HUES64 (cell line): ENCODE measurements around the gene MFAP5.

Source experiments
- H3K27ac ChIP-seq: 2 replicates; pipeline ENCODE4 v1.7.0; 2013; ENCODE audit warnings: low read depth, low read length, inconsistent platforms
- H3K27me3 ChIP-seq: 2 replicates; pipeline ENCODE4 v1.6.1; 2013; ENCODE audit warnings: mild to moderate bottlenecking, low read length; ENCODE audit not compliant: insufficient read depth
- H3K36me3 ChIP-seq: 2 replicates; pipeline ENCODE4 v1.6.1; 2013; ENCODE audit warnings: mild to moderate bottlenecking, low read length; ENCODE audit not compliant: insufficient read depth
- H3K4me1 ChIP-seq: 2 replicates; pipeline ENCODE4 v1.6.1; 2013; ENCODE audit warnings: mild to moderate bottlenecking, low read length, moderate library complexity; ENCODE audit not compliant: insufficient read depth
- H3K4me3 ChIP-seq: 2 replicates; pipeline ENCODE4 v1.5.1; 2013; ENCODE audit warnings: mild to moderate bottlenecking, low read length, moderate library complexity
- H3K9ac ChIP-seq: 2 replicates; pipeline ENCODE4 v1.6.1; 2013; ENCODE audit warnings: mild to moderate bottlenecking, low read depth, low read length
- H3K9me3 ChIP-seq: 2 replicates; pipeline ENCODE4 v1.6.1; 2013; ENCODE audit warnings: low read depth, low read length; ENCODE audit not compliant: insufficient read depth
- WGBS: fragments of 150-250, 120-280 bp; methylation state at CpG from one replicate; pipeline ENCODE4 v1.1.7; 2013; ENCODE audit warnings: missing lambda C conversion rate; 5-methylcytosine and 5-hydroxymethylcytosine counted together

MFAP5 gene

DNA sequence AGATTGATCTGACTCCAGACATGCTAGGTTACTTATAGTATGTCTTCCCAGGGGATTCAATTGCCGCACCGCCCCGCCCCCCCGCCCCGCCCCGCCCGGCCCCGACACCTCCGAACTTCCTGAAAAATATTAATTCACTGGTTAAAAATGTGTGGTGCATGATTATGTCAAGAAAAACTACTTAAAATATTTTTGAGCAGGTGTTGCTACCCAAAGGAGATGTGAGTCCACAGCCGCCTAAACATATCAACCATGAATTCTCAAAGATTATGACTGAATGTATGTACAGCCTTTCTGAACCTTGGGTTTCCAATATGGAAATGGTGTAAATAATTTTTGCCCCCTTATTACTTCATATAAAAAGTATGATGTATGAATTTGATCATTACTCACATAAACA is 32.5 kb upstream of the MFAP5 start:
- Histone ChIP-seq H3K27ac (no peak overlapping the region), H3K4me1 (peaks cover 42% of the 10 kb centered on the region), H3K9me3 (no peaks in the 10 kb centered on the region), H3K36me3 (peaks cover 3% of the 10 kb centered on the region), H3K9ac (no peak overlapping the region), H3K27me3 (no peaks in the 10 kb centered on the region), H3K4me3 (no peak overlapping the region)
- 93% methylated on average over 10 of the region's 10 CpGs for WGBS

DNA sequence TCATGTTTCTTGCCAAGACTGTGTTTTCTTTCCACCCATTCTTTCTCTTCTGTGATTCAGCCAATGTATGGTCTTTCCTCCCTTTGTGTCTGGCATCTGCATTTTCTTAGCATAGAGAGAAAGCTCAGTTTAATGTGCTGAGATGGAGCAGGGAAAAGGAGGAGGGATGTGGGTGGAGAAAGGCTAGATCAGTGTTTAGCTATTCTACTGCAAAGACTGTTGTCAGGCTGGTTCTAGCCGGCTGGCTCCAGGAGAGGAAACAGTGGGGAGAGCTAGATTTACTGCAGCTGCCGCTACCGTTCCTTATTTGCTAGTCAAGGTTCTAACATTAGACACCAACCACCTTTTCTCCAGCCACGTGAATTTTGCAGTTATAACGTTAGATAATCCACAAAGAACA is 29.9 kb upstream of the MFAP5 start:
- Histone ChIP-seq H3K4me3 (peak overlapping the region; percentile 15; the same call in 1 of the 2 replicates), H3K9ac (peak overlapping the region; percentile 60), H3K4me1 (peaks cover 47% of the 10 kb centered on the region), H3K27me3 (no peaks in the 10 kb centered on the region), H3K36me3 (no peaks in the 10 kb centered on the region), H3K9me3 (no peaks in the 10 kb centered on the region), H3K27ac (peak overlapping the region; percentile 77)
- WGBS, result 2% methylated on average over 5 of the region's 5 CpGs

DNA sequence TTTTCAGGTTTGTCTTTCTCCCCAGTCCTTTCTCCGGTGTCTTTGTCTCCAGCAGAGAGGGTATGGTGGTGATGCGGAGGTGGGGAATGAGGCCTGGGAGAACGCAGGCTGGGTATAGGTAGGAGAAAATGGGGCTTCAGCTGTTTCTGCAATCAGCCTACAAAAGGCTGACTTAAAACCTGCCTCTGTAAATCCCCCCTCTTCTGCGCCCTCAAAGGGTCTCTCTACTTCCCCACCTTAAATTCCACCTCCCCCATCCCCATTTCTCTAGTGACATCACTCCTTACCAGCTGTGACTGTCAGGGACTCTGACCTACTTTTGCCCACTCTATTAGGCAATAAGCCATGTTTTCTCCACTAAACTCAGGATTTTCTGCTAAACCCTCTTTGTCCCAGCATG is 27.1 kb upstream of the MFAP5 start:
- Histone ChIP-seq H3K9me3 (no peaks in the 10 kb centered on the region), H3K4me1 (peaks cover 45% of the 10 kb centered on the region), H3K4me3 (no peak overlapping the region), H3K9ac (peak overlapping the region; percentile 20; the same call in 1 of the 2 replicates), H3K27ac (peak overlapping the region; percentile 21; the same call in 1 of the 2 replicates), H3K27me3 (no peaks in the 10 kb centered on the region), H3K36me3 (no peaks in the 10 kb centered on the region)
- 53% methylated on average over 1 of the region's 4 CpGs for WGBS

DNA sequence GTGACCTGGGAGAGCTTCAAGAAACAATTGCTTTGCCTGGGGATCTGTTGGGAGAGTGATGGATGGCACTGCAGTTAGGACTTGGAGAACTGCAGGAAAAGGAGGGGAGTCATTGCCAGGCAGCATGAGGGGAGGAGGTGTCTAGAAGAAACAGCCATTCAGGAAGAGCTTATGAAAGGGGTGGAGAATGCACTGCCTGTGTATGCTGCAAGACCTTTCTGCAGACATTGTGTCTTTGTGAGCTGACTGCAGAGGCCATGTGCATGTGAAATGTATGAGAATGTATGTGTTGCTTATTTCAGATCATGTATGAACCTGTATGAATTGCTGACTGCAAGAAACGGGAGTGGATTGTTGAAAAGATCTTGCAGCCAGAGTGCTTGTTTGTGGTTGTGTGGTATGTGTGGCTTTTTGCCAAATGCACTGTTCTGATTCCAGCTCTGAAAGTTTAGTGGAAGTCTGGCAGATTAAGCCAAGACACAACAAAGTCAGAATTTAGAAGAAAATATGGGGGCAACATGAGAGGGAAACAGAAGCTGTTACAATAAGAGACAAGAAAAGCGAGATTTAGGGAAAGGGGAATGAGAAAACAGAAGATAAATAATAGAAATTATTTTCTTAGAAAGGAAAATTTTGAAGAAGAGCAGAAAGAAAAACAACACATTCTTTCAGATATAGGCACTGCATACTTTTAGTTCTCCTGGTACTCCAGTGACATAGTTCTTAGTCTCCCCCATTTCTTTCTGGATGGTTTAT is 25.4 kb upstream of the MFAP5 start:
- no peak overlapping the region for H3K9ac ChIP-seq
- no peak overlapping the region for H3K4me3 ChIP-seq
- H3K36me3 ChIP-seq, result no peaks in the 10 kb centered on the region
- H3K27ac ChIP-seq, result no peak overlapping the region
- H3K4me1 ChIP-seq, result peaks cover 43% of the 10 kb centered on the region
- no peaks in the 10 kb centered on the region for H3K9me3 ChIP-seq
- 88% methylated on average over 2 of the region's 2 CpGs for WGBS
- H3K27me3 ChIP-seq, result no peaks in the 10 kb centered on the region

DNA sequence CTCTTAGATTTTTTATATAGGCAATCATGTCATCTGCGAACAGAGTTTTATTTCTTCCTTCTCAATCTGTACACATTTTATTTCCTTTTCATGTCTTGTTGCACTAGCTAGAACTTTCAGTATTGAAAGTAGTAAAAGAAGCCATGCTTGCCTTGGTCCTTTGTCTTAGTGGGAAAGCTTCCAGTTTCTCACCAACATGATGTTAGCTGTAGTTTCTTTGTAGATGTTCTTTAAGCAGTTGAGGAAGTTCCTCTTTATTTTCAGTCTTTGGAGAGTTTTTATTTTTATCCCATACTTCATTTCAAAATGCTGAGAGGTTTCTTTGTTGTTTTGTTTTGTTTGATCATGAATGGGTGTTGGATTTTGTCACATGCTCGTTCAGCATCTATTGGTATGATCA is 22.4 kb upstream of the MFAP5 start:
- H3K27me3 ChIP-seq, result no peaks in the 10 kb centered on the region
- H3K36me3 ChIP-seq, result no peaks in the 10 kb centered on the region
- no peak overlapping the region for H3K9ac ChIP-seq
- peaks cover 34% of the 10 kb centered on the region for H3K4me1 ChIP-seq
- H3K4me3 ChIP-seq, result no peak overlapping the region
- 88% methylated on average over 1 of the region's 2 CpGs for WGBS
- H3K9me3 ChIP-seq, result no peaks in the 10 kb centered on the region
- no peak overlapping the region for H3K27ac ChIP-seq

DNA sequence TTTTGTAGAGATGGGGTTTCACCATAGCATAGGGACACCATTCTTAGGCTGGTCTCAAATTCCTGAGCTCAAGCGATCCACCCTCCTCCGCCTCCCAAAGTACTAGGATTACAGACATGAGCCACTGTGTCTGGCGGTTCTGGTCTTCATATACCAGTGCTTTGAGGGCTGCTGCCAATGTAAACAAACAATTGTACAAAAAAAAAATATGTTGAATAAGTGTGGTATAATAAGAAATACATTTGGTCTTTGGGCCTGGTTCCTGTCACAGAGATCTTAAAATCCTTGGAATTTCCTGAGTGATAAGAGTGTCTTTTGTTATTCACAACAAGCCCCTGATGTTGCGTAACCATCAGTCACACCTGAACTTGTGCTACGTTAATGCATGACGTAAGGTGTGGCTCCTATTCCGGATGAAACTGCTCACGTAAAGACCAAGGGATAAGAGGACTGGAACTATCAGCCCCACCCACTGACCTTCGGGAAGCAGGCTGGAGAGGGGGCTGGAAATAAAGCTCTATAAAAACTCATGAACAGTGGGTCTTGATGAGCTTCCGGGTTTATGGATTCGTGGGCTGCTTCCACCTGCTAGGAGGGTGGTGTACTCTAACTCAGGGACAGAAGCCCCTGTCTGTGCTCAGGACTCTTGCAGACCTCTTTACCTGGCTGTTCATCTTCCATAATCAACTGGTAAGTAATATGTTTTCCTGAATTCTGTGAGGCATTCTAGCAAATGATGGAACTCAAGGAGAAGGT is 18.7 kb upstream of the MFAP5 start:
- Histone ChIP-seq H3K27me3 (no peaks in the 10 kb centered on the region), H3K9me3 (no peaks in the 10 kb centered on the region), H3K36me3 (no peaks in the 10 kb centered on the region), H3K27ac (peak overlapping the region; percentile 13; the same call in 1 of the 2 replicates), H3K4me1 (peaks cover 10% of the 10 kb centered on the region), H3K4me3 (peak overlapping the region; percentile 11; the same call in 1 of the 2 replicates), H3K9ac (no peak overlapping the region; the same call in 1 of the 2 replicates)
- 55% methylated on average over 11 of the region's 11 CpGs for WGBS

DNA sequence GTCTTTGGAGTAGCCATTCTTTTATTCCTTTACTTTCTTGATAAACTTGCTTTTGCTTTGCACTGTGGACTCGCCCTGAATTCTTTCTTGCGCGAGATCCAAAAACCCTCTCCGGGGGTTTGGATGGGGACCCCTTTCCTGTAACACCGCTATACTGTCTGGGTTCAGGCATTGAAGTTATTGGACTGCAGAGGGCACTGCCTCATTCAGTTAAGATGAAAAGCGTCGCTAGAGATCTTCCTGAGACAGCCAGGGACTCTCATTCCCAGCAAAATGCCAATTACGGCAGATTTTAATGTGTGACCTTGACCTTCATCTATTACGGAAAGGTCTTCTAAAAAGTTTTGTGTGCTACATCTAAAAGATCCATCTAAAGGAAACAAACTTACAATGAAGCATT is 17.9 kb upstream of the MFAP5 start:
- no peak overlapping the region for H3K27ac ChIP-seq
- 93% methylated on average over 9 of the region's 9 CpGs for WGBS
- H3K4me3 ChIP-seq, result no peak overlapping the region

DNA sequence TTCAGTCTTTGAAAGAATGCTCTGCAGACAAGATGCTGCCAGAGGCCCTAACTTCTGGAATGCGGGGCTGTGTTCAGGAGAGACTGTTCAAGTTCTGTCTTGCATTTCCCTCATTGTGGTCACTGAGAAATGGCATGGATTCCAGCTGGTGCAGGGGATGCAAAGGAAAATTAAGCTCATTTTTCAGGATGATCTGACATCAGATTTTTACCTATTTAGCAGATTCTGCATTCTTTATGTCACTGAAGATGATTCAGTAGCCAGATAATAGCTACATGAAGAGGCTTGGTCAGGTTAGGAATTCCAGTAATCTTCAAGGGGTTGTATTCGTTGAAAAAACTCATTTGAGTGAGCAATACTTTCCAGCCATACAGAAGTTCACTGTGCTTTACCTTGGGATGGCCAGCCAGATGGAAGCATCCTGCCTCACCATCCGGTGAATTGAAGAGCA is 16.1 kb upstream of the MFAP5 start:
- H3K36me3 ChIP-seq, result no peaks in the 10 kb centered on the region
- no peaks in the 10 kb centered on the region for H3K27me3 ChIP-seq
- no peaks in the 10 kb centered on the region for H3K9me3 ChIP-seq
- H3K4me3 ChIP-seq, result no peak overlapping the region
- no peak overlapping the region for H3K27ac ChIP-seq
- 91% methylated on average over 3 of the region's 3 CpGs for WGBS
- H3K4me1 ChIP-seq, result peaks cover 15% of the 10 kb centered on the region
- H3K9ac ChIP-seq, result no peak overlapping the region

More for the DNA sequence above, 17.9 kb upstream of the MFAP5 start:
- H3K27me3 ChIP-seq, result no peaks in the 10 kb centered on the region
- peaks cover 13% of the 10 kb centered on the region for H3K4me1 ChIP-seq
- H3K36me3 ChIP-seq, result no peaks in the 10 kb centered on the region
- H3K9me3 ChIP-seq, result no peaks in the 10 kb centered on the region
- H3K9ac ChIP-seq, result no peak overlapping the region; the same call in 1 of the 2 replicates

DNA sequence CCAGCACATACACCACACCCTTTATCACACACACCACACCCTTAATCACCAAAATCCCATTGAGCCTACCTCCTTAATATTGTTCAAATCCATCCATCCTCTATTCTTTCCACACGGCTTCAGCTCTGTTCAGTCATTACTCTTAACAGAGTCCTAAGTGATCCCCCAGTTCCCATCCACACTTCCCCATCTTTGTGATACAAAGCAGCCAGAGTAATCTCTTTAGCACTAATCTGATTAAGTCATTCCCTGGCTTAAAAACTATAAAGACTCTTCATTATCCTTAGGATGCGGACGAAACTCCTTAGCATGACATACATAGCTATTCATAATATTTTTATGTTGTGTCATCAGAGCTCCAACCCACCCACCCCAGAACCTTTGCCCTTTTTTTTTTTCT is 14.7 kb upstream of the MFAP5 start:
- Histone ChIP-seq H3K36me3 (no peaks in the 10 kb centered on the region), H3K4me1 (peaks cover 15% of the 10 kb centered on the region), H3K4me3 (no peak overlapping the region), H3K27ac (no peak overlapping the region), H3K9ac (no peak overlapping the region), H3K27me3 (no peaks in the 10 kb centered on the region), H3K9me3 (no peaks in the 10 kb centered on the region)
- 92% methylated on average over 3 of the region's 3 CpGs for WGBS

DNA sequence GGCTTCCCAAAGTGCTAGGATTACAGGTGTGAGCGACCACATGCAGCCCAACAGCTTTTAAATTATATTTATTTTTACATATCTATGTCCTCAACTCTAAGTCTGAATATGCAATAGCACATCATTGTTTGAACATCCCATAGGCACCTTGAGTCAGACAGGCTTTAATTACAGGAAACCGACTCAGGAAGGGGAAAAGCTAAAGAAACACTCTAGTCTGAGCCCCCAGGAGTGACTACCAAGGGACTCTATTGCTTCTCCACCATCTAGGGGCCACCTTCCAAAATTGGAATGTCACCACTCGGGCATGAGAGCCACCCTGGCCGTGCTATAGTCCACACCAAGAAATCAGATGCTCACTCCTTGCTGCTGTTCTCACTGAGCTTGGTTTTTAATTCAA is 14.0 kb upstream of the MFAP5 start:
- Histone ChIP-seq H3K4me1 (peaks cover 12% of the 10 kb centered on the region), H3K27ac (no peak overlapping the region), H3K9me3 (no peaks in the 10 kb centered on the region), H3K4me3 (no peak overlapping the region), H3K9ac (no peak overlapping the region), H3K27me3 (no peaks in the 10 kb centered on the region), H3K36me3 (no peaks in the 10 kb centered on the region)
- WGBS, result 88% methylated on average over 4 of the region's 4 CpGs

DNA sequence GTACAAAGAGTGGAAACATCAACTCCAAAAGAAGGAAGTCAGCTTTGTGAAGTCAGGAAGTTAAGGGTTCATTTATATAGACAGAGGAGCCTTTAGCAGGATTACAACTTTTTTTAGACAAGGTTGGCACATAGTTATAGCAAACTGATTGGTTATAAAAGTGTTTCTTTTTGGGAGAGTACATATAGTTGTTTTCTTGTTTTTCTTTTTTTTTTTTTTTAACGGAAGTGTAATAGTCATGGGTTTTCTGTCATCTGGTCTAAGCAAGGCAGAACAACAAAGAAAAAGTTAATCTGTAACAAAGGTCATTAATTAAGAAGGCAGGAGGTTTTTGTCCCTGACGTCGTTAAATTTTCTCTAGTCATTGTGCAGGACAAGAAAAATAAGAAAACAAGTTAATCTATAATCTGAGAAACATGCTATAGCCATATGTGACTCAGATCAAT is 13.0 kb upstream of the MFAP5 start:
- Histone ChIP-seq H3K36me3 (no peaks in the 10 kb centered on the region), H3K4me3 (no peak overlapping the region), H3K9me3 (no peaks in the 10 kb centered on the region), H3K9ac (no peak overlapping the region), H3K27me3 (no peaks in the 10 kb centered on the region), H3K27ac (no peak overlapping the region), H3K4me1 (0 out of 2 replicates have a peak, but pooled peaks cover 6% of the 10 kb centered on the region)
- 82% methylated on average over 3 of the region's 3 CpGs for WGBS
